Aorta (tissue), 5 donors: Measurements from ENCODE around the gene HOXD13. TPM values are rescaled to one million over a fixed set of nuclear protein-coding genes. Genes with fewer than 3 reads are reported as not detected.
A peak's percentile ranks its signal among the peaks of the same experiment; 100 is the strongest.

Source experiments
- ATAC-seq: fragments of 200-7000 bp; cut with Tn5 transposase; one replicate; pipeline ENCODE4 v1.9.1; 2022; ENCODE audit warnings: moderate library complexity; ENCODE audit not compliant: low FRiP score
- DNase-seq, 2 donors: peaks; one replicate each; pipeline ENCODE4 v3.0.0-alpha.2; 2020
- H3K27ac ChIP-seq, 2 donors: one replicate each; pipeline ENCODE4 v1.5.1; 2013; ENCODE audit warnings: low read length in 2 of 2, mild to moderate bottlenecking in 2 of 2, moderate library complexity in 2 of 2, control low read depth in 1 of 2, inconsistent platforms in 1 of 2, low read depth in 1 of 2
- H3K27me3 ChIP-seq, 2 donors: one replicate each; pipeline ENCODE4 v1.6.1; 2013; ENCODE audit warnings: control low read depth in 1 of 2, low read length in 1 of 2, mild to moderate bottlenecking in 1 of 2, moderate library complexity in 1 of 2; ENCODE audit not compliant: insufficient read depth in 2 of 2, control insufficient read depth in 1 of 2
- H3K36me3 ChIP-seq, 2 donors: one replicate each; pipeline ENCODE4 v1.6.1; 2013; ENCODE audit warnings: control low read depth in 1 of 2, low read length in 1 of 2, mild to moderate bottlenecking in 1 of 2; ENCODE audit not compliant: insufficient read depth in 2 of 2, control insufficient read depth in 1 of 2
- H3K4me1 ChIP-seq, 2 donors: one replicate each; pipeline ENCODE4 v1.6.1; 2013; ENCODE audit warnings: low read length in 2 of 2, control low read depth in 1 of 2, mild to moderate bottlenecking in 1 of 2, moderate library complexity in 1 of 2; ENCODE audit not compliant: insufficient read depth in 2 of 2, control insufficient read depth in 1 of 2
- H3K4me3 ChIP-seq, 2 donors: one replicate each; pipeline ENCODE4 v1.5.1; 2013; ENCODE audit warnings: low read length in 2 of 2, control low read depth in 1 of 2, mild to moderate bottlenecking in 1 of 2
- H3K9me3 ChIP-seq: one replicate; pipeline ENCODE4 v1.6.1; 2013; ENCODE audit warnings: mild to moderate bottlenecking, low read length; ENCODE audit not compliant: control insufficient read depth
- WGBS, 2 donors: extraction: QIAGEN DNeasy Blood & Tissue Kit; methylation state at CpG; one replicate each; pipeline ENCODE4 v1.1.7; 2013; 5-methylcytosine and 5-hydroxymethylcytosine counted together
- intact Hi-C, 2 donors: fragments of 100-400 bp; cut with DNase I; formaldehyde crosslinking; loops; one replicate each; pipeline versions ENCODE4 v1.14.2 to v1.15.0; 2022
- polyA plus RNA-seq, 2 donors: library from polyadenylated mRNA; stranded (reverse); fragments of 200-250 nt; gene quantifications; one replicate each; pipeline ENCODE4 v1.2.3, GENCODE V29; 2013
- total RNA-seq, 2 donors: library from RNA; stranded (reverse); fragmentation: NEBNext Ultra II Directional; extraction: Animal tissue kit (Norgen Biotek cat#: 25700); gene quantifications; one replicate each; pipeline ENCODE4 v1.2.1, GENCODE V29; 2021
- donor health status: healthy with polysubstance abuse.
- donor health status: Bipolar disorder and iron deficiency.
- donor health status: DM: no; HTN: no; CAD: no.
- donor health status: DM: no; HTN: no; CAD: no.
- donor health status: DM: yes; HTN: yes; CAD: no.

HOXD13 gene
- total and polyA plus RNA-seq, 4 donors: not detected

DNA sequence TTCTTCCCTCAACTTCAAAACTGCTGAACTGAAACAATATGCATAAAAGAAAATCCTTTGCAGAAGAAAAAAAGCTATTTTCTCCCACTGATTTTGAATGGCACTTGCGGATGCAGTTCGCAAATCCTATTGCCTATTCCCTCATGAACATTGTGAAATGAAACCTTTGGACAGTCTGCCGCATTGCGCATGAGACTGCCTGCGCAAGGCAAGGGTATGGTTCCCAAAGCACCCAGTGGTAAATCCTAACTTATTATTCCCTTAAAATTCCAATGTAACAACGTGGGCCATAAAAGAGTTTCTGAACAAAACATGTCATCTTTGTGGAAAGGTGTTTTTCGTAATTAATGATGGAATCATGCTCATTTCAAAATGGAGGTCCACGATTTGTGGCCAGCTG is 45.4 kb downstream of the HOXD13 start:
- intact Hi-C loops: loop anchor here in 1 of 2 donors (5.0 kb wide), 1 partner anchor 414 kb away; no protein-coding TSS in a partner anchor
- no peaks in the 10 kb centered on the region for H3K36me3 ChIP-seq
- no peaks in the 10 kb centered on the region for H3K9me3 ChIP-seq
- ATAC-seq: no peak
- no peaks in the 10 kb centered on the region for H3K4me1 ChIP-seq
- DNase-seq: no peak
- H3K27ac ChIP-seq: no peak overlapping the region
- no peak overlapping the region for H3K4me3 ChIP-seq
- H3K27me3 ChIP-seq: no peaks in the 10 kb centered on the region
- 81 to 92% methylated on average over 8 of the region's 8 CpGs for WGBS, 2 donors

DNA sequence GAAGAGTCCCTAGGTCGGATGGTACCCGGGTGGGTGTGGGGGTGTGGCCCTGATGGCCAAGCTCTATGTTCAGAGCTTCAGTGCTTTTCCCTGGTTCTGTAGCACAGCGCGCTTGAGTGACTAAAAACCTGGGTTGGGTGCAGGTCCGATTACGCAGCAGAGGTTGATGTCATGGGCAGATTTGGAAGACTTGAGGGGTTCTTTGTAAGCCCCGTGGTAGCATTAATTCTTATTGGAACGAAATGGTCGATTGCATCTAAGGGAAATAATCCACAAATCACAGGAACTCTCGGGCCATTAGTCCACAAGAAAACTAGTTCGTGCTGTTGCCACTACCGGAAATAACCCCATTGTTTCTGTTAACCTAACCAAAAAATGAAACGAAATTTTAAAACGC is 46.0 kb downstream of the HOXD13 start:
- intact Hi-C loops: loop anchor here in 1 of 2 donors (5.0 kb wide), 1 partner anchor 414 kb away; no protein-coding TSS in a partner anchor

DNA sequence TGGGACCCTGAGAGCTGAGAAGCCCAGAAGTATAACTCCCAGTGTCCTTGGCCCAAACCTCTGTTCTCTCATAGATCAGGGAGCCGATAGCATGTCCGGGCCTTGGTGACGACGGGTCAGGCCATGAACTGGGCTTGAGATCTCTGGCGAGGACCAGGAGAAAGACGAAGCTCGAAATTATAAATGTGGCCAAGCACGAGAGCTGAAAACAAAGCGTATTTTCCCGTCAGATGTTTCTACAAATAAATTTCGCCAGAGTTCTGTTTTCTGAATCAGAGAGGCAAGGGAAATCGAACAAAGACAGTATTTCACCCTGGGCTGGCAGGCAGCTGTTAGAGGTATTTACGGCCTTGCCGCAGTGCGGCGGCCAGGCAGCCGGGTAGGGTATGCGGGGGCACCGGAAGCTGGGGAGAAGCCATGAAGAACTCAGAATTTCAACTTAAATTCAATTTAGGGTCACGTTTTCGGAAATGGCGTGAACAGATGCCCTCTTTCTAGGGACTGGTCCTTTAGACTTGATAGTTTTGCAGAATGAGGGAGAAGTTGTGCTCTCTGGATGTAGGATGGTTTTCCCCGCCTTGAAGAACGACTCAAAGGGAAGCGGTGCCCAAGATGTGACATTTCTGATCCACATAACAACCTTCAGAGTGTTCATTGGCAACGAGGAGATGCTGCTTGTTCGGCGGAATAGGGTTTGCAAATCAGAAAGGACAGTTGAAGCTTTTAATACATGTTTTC is 46.6 kb downstream of the HOXD13 start:
- H3K27ac ChIP-seq: peak overlapping the region in 1 of 2 donors; percentile 8
- no peaks in the 10 kb centered on the region for H3K27me3 ChIP-seq
- intact Hi-C loops: loop anchor here in 1 of 2 donors (5.0 kb wide), 1 partner anchor 413 kb away; no protein-coding TSS in a partner anchor
- H3K9me3 ChIP-seq: no peaks in the 10 kb centered on the region
- 65 to 87% methylated on average over 28 of the region's 28 CpGs for WGBS, 2 donors
- H3K4me1 ChIP-seq: no peaks in the 10 kb centered on the region
- ATAC-seq: no peak
- H3K36me3 ChIP-seq: no peaks in the 10 kb centered on the region
- no peak overlapping the region for H3K4me3 ChIP-seq
- DNase-seq: peak in 1 of 2 donors; percentile 82

More for the DNA sequence above, 46.0 kb downstream of the HOXD13 start:
- DNase-seq (peak in 1 of 2 donors; percentile 59), ATAC-seq (no peak)
- H3K9me3 ChIP-seq: no peaks in the 10 kb centered on the region
- H3K4me1 ChIP-seq: no peaks in the 10 kb centered on the region
- no peaks in the 10 kb centered on the region for H3K36me3 ChIP-seq
- 64 to 82% methylated on average over 14 of the region's 14 CpGs for WGBS, 2 donors
- no peaks in the 10 kb centered on the region for H3K27me3 ChIP-seq
- H3K4me3 ChIP-seq: no peak overlapping the region
- no peak overlapping the region for H3K27ac ChIP-seq

DNA sequence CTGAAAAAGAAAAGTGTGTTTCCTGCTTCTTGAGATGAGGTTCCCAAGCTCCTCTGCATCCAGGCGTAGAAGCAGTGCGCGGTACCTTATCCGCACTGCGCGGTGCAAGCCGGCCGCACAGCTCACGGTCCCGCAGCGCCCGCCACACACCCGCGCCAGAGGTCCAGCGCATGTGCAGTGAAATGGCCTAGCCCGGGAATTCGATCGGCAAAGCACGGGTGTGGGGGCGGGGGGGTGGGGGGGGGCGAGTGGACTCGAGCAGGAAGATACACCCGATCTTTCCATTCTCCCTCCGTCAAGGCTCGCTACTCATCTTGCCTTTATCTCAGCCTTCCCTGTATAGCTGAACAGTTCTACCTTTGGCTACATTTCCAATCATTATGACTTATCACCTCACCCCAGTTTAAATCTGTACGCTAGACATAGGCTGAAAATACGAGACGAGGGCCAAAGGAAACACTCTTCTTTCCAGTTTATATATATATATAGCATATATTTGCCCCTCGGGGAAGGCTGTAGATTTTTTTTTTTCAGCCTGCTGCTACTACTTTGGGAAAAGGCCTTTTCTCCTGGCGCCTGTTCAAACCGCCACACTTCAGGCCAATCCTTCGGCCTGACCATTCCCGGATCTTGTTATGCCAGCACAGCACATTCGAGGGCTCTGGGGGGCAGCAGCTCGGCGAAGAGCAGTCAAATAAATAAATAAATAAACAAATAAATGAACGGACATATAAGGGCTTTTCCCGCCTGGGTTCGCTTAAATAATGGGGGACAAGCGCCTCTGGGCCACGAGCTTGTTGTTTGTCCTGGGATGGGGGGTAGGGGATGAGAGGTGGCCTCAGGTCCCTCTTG is 47.4 kb downstream of the HOXD13 start:
- intact Hi-C loops: loop anchor here (1.0 to 10.0 kb wide), 7 partner anchors 125 to 497 kb away; partner anchors contain the start of gene MTX2 (in 1 of the 2)
- DNase-seq (peak in 1 of 2 donors; percentile 83), ATAC-seq (peak; percentile 49)
- Histone ChIP-seq H3K4me1 (no peaks in the 10 kb centered on the region), H3K9me3 (no peaks in the 10 kb centered on the region), H3K4me3 (peak overlapping the region in 1 of 2 donors; percentile 14), H3K36me3 (no peaks in the 10 kb centered on the region), H3K27ac (peak overlapping the region in 1 of 2 donors; percentile 8), H3K27me3 (no peaks in the 10 kb centered on the region)
- WGBS, 2 donors: 26 to 39% methylated on average over 41 of the region's 41 CpGs

DNA sequence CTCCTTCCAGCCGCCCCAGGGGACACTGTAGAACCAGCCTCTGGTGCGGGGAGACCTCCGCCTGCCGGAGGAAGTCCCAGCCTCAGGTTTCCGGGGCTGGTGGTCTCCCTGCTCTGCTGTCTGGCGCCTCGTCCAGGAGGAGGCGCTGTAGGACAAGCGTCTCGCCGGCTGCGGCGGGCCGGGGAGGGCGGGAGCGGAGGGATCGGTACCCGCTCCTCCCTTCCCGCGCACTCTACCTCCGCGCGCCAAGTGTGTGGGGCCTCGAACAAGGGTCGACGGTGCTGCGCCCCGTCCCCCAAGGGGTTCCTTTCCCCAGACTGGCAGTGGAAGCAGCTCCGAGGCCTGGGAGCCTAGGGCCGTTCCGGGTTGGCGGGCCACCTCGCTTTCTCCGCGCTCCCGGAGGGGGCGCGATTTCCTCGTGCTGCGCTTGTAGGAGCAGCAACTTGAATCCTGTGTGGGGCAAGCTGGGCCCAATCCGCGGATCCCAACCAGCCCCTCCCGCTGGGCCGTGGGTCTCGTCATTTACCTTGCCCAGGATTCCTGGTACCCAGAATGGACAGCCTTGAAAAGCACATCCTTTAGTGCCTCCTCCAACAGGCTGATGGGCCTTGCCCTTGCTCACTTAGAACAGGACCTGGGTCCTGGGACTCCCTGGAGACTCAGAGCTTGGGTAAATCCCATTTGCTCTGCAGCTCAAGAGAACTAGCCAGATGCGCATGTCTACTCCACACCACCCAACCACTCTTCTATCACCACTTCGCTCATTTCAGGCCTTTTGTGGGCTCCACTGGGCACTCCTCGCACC is 48.2 kb downstream of the HOXD13 start:
- Histone ChIP-seq H3K4me1 (no peaks in the 10 kb centered on the region), H3K4me3 (peak overlapping the region; percentile 14 to 43), H3K27ac (no peak overlapping the region), H3K27me3 (no peaks in the 10 kb centered on the region), H3K36me3 (no peaks in the 10 kb centered on the region), H3K9me3 (no peaks in the 10 kb centered on the region)
- peak; percentile 81 to 93 for DNase-seq
- peak; percentile 93 for ATAC-seq
- intact Hi-C loops: loop anchor here (1.0 to 10.0 kb wide), 6 partner anchors 124 to 497 kb away; partner anchors contain the start of gene MTX2 (in 1 of the 2)
- 8% methylated on average over 41 to 48 of the region's 48 CpGs for WGBS, 2 donors

DNA sequence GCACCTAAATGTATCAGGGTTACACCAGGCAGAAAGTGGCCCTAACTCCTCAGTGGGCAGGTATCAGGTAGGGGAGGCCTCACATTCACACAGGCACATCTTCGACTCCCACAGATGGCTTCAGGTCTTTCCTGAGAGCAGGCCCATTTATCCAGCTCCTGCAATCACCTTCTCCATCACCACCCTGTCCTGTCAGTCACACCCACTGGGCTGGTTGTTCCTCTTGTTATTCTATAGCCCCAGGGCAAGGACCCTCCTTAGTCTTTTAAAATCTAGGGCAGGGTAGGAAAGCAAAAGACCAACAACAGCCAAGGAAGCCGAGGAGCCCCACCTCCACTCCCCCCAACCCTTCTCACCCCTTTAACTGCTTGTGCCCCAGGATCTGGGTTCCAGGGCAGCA is 49.8 kb downstream of the HOXD13 start:
- DNase-seq: no peak
- H3K4me1 ChIP-seq: no peaks in the 10 kb centered on the region
- H3K27me3 ChIP-seq: no peaks in the 10 kb centered on the region
- H3K27ac ChIP-seq: no peak overlapping the region
- intact Hi-C loops: loop anchor here (5.0 to 10.0 kb wide), 3 partner anchors 123 to 495 kb away; partner anchors contain the start of gene MTX2 (in 1 of the 2)
- no peak overlapping the region for H3K4me3 ChIP-seq
- no peaks in the 10 kb centered on the region for H3K36me3 ChIP-seq
- no peaks in the 10 kb centered on the region for H3K9me3 ChIP-seq
- WGBS, 2 donors: 92 to 93% methylated on average over 2 of the region's 2 CpGs
- ATAC-seq: no peak
